GM12878 (cell line): ENCODE data around the gene LIPA. TPM values are rescaled to one million over a fixed set of nuclear protein-coding genes. Genes with fewer than 3 reads are reported as not detected.

Experiments used
- ATAC-seq: fragments of 200-7000 bp; cut with Tn5 transposase; 3 replicates; pipeline ENCODE4 v1.9.1; 2020; ENCODE audit warnings: mild to moderate bottlenecking, moderate library complexity
- BruUV-seq: library from RNA; stranded (reverse); fragments of 400-500 nt; replicated peaks from 2 replicates; lab custom pipeline; 2021; lab: Mats Ljungman, UMichigan
- CTCF ChIA-PET: fragments of 300-600 bp; sonication (Branson Sonifier 250); formaldehyde crosslinking; extraction: SDS; loops from one replicate; lab custom pipeline; 2021; ENCODE audit warnings: inconsistent platforms; lab: Yijun Ruan, JAX
- POLR2A ChIA-PET: fragments of 350-600 bp; formaldehyde crosslinking; extraction: SDS; loops from one replicate; lab custom pipeline; 2021; ENCODE audit warnings: inconsistent platforms; lab: Charles Lee
- RAD21 ChIA-PET: fragments of 300-600 bp; sonication (Branson Sonifier 250); formaldehyde crosslinking; loops from one replicate; lab custom pipeline; 2023; ENCODE audit warnings: antibody characterized with exemption; ENCODE audit not compliant: unreplicated experiment; lab: Charles Lee
- SMC1A ChIA-PET: fragments of 300-600 bp; sonication (Branson Sonifier 250); formaldehyde crosslinking; loops from one replicate; lab custom pipeline; 2023; ENCODE audit not compliant: unreplicated experiment, uncharacterized antibody; lab: Charles Lee
- DNase-seq: peaks from one replicate; pipeline ENCODE4 v3.0.0-alpha.2; 2011; ENCODE audit warnings: low read depth, low spot score
- FAIRE-seq: peaks from 3 replicates; lab custom pipeline; 2011; peaks lifted over from hg19 to GRCh38; lab: Jason Lieb, UNC
- H2AFZ ChIP-seq: 2 replicates; pipeline ENCODE4 v1.6.0; 2011; ENCODE audit warnings: low read depth, low read length, control low read depth; ENCODE audit not compliant: control insufficient read depth
- H3K27ac ChIP-seq: 2 replicates; pipeline ENCODE4 v1.5.1; 2011; ENCODE audit warnings: control low read depth; ENCODE audit not compliant: control insufficient read depth, insufficient read depth
- H3K27me3 ChIP-seq, 2 experiments: replicated peaks in 1 of 2; 2 replicates each; pipeline versions ENCODE4 v1.6.0 to v1.6.1; 2011; ENCODE audit warnings: low read length in 1 of 2; ENCODE audit not compliant: control insufficient read depth in 2 of 2, insufficient read depth in 2 of 2
- H3K36me3 ChIP-seq, 2 experiments: 2 replicates each; pipeline ENCODE4 v1.5.1; 2011; ENCODE audit warnings: low read length in 1 of 2; ENCODE audit not compliant: control insufficient read depth in 2 of 2, insufficient read depth in 2 of 2
- H3K4me1 ChIP-seq: 2 replicates; pipeline ENCODE4 v1.6.1; 2011; ENCODE audit warnings: mild to moderate bottlenecking, low read length, moderate library complexity, mixed read lengths; ENCODE audit not compliant: control insufficient read depth, insufficient read depth
- H3K4me2 ChIP-seq: 2 replicates; pipeline ENCODE4 v1.6.0; 2011; ENCODE audit warnings: control low read depth; ENCODE audit not compliant: control insufficient read depth, insufficient read depth
- H3K4me3 ChIP-seq: fragments of 200-600 bp; sonication (generic); 2 replicates; pipeline ENCODE4 v1.5.1; 2016
- H3K79me2 ChIP-seq: 2 replicates; pipeline ENCODE4 v1.6.0; 2011; ENCODE audit warnings: low read length; ENCODE audit not compliant: control insufficient read depth, insufficient read depth
- H3K9ac ChIP-seq: 2 replicates; pipeline ENCODE4 v1.8.0; 2011; ENCODE audit warnings: low read length, control low read depth, mixed read lengths; ENCODE audit not compliant: control insufficient read depth, insufficient read depth
- H3K9me3 ChIP-seq: replicated peaks from 3 replicates; pipeline ENCODE4 v1.5.1; 2011; ENCODE audit warnings: mild to moderate bottlenecking, low read length; ENCODE audit not compliant: control insufficient read depth, insufficient read depth
- H4K20me1 ChIP-seq: 2 replicates; pipeline ENCODE4 v1.6.0; 2011; ENCODE audit not compliant: control insufficient read depth, insufficient read depth
- BCL3 ChIP-seq: IDR thresholded peaks from 2 replicates; pipeline ENCODE4 v1.6.1; 2011; ENCODE audit warnings: borderline replicate concordance, low read depth, mild to moderate bottlenecking, moderate library complexity, low read length; ENCODE audit not compliant: insufficient read depth, poor library complexity, severe bottlenecking
- BMI1 ChIP-seq: fragments of 450-650 bp; IDR thresholded peaks from 2 replicates; pipeline ENCODE4 v1.6.1; 2016; ENCODE audit warnings: mild to moderate bottlenecking, moderate library complexity, borderline replicate concordance
- CBX5 ChIP-seq: sonication (generic); IDR thresholded peaks from 2 replicates; pipeline ENCODE4 v1.6.1; 2016; ENCODE audit warnings: low read depth, moderate library complexity, mild to moderate bottlenecking, inconsistent platforms
- CHD2 ChIP-seq: IDR thresholded peaks from 2 replicates; pipeline ENCODE4 v1.6.1; 2011; ENCODE audit warnings: low read depth, low read length, improper control_type of control experiment, borderline replicate concordance
- DPF2 ChIP-seq: fragments of 450-650 bp; IDR thresholded peaks from 2 replicates; pipeline ENCODE4 v1.6.1; 2017; ENCODE audit warnings: mild to moderate bottlenecking
- ETV6 ChIP-seq, 2 experiments: fragments of 450-650 bp in 1 of 2; IDR thresholded peaks in 1 of 2; conservative IDR thresholded peaks in 1 of 2; 2 replicates each; pipeline ENCODE4 v1.6.1; 2014; ENCODE audit warnings: antibody characterized with exemption in 1 of 2, borderline replicate concordance in 1 of 2, low read depth in 1 of 2, mild to moderate bottlenecking in 1 of 2, moderate library complexity in 1 of 2
- HCFC1 ChIP-seq: fragments of 150-350 bp; IDR thresholded peaks from 2 replicates; pipeline ENCODE4 v1.6.1; 2014; ENCODE audit warnings: low read length
- JUNB ChIP-seq: IDR thresholded peaks from 2 replicates; pipeline ENCODE4 v1.6.1; 2016; ENCODE audit warnings: antibody characterized with exemption, mild to moderate bottlenecking
- LARP7 ChIP-seq: fragments of 450-650 bp; IDR thresholded peaks from 2 replicates; pipeline ENCODE4 v1.6.1; 2017; ENCODE audit warnings: mild to moderate bottlenecking
- STAT1 ChIP-seq: fragments of 450-650 bp; conservative IDR thresholded peaks from 2 replicates; pipeline ENCODE4 v1.6.1; 2014; ENCODE audit warnings: antibody characterized with exemption, mild to moderate bottlenecking
- TCF3 ChIP-seq: IDR thresholded peaks from 2 replicates; pipeline ENCODE4 v1.6.1; 2012; ENCODE audit warnings: low read depth, mild to moderate bottlenecking, low read length, borderline replicate concordance; ENCODE audit not compliant: insufficient read depth
- ZBED1 ChIP-seq: IDR thresholded peaks from 2 replicates; pipeline ENCODE4 v1.6.1; 2016; ENCODE audit warnings: borderline replicate concordance
- ZNF207 ChIP-seq: fragments of 450-650 bp; IDR thresholded peaks from 2 replicates; pipeline ENCODE4 v1.6.1; 2014; ENCODE audit warnings: antibody characterized with exemption, mild to moderate bottlenecking, borderline replicate concordance
- whole genome bisulfite sequencing: methylation state at CpG from one replicate; pipeline ENCODE4 v1.1.6; 2016; ENCODE audit warnings: low lambda C conversion rate; ENCODE audit not compliant: insufficient replicate concordance, insufficient coverage; ENCODE audit errors: missing lambda C conversion rate; 5-methylcytosine and 5-hydroxymethylcytosine counted together
- in situ Hi-C: fragments of 300-500 bp; cut with MboI; formaldehyde crosslinking; loops from 9 replicates; pipeline ENCODE4 v1.14.3; 2018; ENCODE audit warnings: mixed read lengths
- intact Hi-C: fragments of 100-400 bp; cut with micrococcal nuclease; formaldehyde crosslinking; loops from one replicate; pipeline ENCODE4 v1.14.2; 2022; ENCODE audit not compliant: unreplicated experiment
- polyA plus RNA-seq, 11 experiments: library from polyadenylated mRNA; depleted of rRNA in 4 of 11; unstranded in 6 of 11; stranded (reverse) in 5 of 11; fragments of >200 nt; fragmentation: Nextera tagmentation in 4 of 11; fragmentation: Illumina TruSeq in 1 of 11; extraction: Ambion mirVana in 4 of 11; extraction: Trizol in 1 of 11; gene quantifications; 1 replicate in 1 of 11; 2 replicates in 10 of 11; pipeline versions ENCODE4 v1.2.1 to v1.2.3, GENCODE V29; 2011 to 2016; ENCODE audit warnings: inconsistent platforms in 2 of 11, missing spikeins in 2 of 11, low read depth in 1 of 11
- total RNA-seq, 4 experiments: library from RNA; depleted of rRNA in 3 of 4; stranded (reverse); fragments of >200 nt in 3 of 4; fragmentation: Illumina TruSeq in 1 of 4; extraction: Trizol in 1 of 4; gene quantifications; 2 replicates each; pipeline versions ENCODE4 v1.2.1 to v1.2.3, GENCODE V29; 2013 to 2021
- TF ChIP-seq, protein P1 (sequence below): fragments of 450-650 bp; IDR thresholded peaks from 2 replicates; pipeline ENCODE4 v1.6.1; 2017; ENCODE audit warnings: mild to moderate bottlenecking, moderate library complexity

Gene LIPA
- total and polyA plus RNA-seq, 10 of the 15 experiments (the other 5 are each of a cell fraction or from before 2014, with no cell fraction given) = 31.1 to 50.3 (median 39.5) TPM

- Histone ChIP-seq H2AFZ (no peak overlapping the region), H4K20me1 (no peaks in the 10 kb centered on the region), H3K79me2 (no peaks in the 10 kb centered on the region), H3K27me3 (no peaks in the 10 kb centered on the region), H3K4me2 (no peak overlapping the region), H3K9ac (no peak overlapping the region), H3K36me3 (no peaks in the 10 kb centered on the region), H3K4me3 (no peak overlapping the region), H3K9me3 (peaks cover 3% of the 10 kb centered on the region; the same call in 1 of the 3 replicates), H3K4me1 (no peaks in the 10 kb centered on the region), H3K27ac (no peak overlapping the region)
- BruUV-seq = no TSS peak
- FAIRE-seq (no peak), ATAC-seq (no peak), DNase-seq (no peak)
- ChIA-PET SMC1A (interaction anchor here (0.9 to 3.6 kb wide), 5 partner anchors 11 to 133 kb away, joined by 3 to 25 read pairs (median 3); no protein-coding TSS in a partner anchor), CTCF (interaction anchor here (1.1 to 3.1 kb wide), 3 partner anchors 99 to 144 kb away, joined by 3 to 15 read pairs (median 6); partner anchors contain the start of gene IFIT5), RAD21 (interaction anchor here (0.7 to 1.3 kb wide), 2 partner anchors 18 to 34 kb away, joined by 3 to 4 read pairs; partner anchors contain the start of gene LIPA), POLR2A (no interaction called here)
- in situ Hi-C loops = no loop called here
- WGBS = 97% methylated on average over 3 of the region's 3 CpGs
- TF ChIP-seq LARP7 (no peak), BCL3 (no peak), BMI1 (no peak), HCFC1 (no peak), ETV6 (conservative IDR thresholded peaks at IDR 0.05 in 1 of 2, IDR thresholded peaks at IDR 0.05 in 1 of 2; ENCODE audit: borderline replicate concordance in 1 of 2, low read depth in 1 of 2) (no peak), STAT1 (no peak), CHD2 (no peak), ZNF207 (no peak), CBX5 (no peak), ZBED1 (no peak), JUNB (no peak), DPF2 (no peak), TCF3 (no peak)
- TF ChIP-seq, protein P1, sequence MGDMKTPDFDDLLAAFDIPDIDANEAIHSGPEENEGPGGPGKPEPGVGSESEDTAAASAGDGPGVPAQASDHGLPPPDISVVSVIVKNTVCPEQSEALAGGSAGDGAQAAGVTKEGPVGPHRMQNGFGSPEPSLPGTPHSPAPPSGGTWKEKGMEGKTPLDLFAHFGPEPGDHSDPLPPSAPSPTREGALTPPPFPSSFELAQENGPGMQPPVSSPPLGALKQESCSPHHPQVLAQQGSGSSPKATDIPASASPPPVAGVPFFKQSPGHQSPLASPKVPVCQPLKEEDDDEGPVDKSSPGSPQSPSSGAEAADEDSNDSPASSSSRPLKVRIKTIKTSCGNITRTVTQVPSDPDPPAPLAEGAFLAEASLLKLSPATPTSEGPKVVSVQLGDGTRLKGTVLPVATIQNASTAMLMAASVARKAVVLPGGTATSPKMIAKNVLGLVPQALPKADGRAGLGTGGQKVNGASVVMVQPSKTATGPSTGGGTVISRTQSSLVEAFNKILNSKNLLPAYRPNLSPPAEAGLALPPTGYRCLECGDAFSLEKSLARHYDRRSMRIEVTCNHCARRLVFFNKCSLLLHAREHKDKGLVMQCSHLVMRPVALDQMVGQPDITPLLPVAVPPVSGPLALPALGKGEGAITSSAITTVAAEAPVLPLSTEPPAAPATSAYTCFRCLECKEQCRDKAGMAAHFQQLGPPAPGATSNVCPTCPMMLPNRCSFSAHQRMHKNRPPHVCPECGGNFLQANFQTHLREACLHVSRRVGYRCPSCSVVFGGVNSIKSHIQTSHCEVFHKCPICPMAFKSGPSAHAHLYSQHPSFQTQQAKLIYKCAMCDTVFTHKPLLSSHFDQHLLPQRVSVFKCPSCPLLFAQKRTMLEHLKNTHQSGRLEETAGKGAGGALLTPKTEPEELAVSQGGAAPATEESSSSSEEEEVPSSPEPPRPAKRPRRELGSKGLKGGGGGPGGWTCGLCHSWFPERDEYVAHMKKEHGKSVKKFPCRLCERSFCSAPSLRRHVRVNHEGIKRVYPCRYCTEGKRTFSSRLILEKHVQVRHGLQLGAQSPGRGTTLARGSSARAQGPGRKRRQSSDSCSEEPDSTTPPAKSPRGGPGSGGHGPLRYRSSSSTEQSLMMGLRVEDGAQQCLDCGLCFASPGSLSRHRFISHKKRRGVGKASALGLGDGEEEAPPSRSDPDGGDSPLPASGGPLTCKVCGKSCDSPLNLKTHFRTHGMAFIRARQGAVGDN = no peak
- intact Hi-C loops = no loop called here
Measured at GRCh38 chr10:89269433-89270152, 18.0 kb upstream of the LIPA start.
